ENCODE measurements around the gene KIAA0753. TPM values are rescaled to one million over a fixed set of nuclear protein-coding genes. Genes with fewer than 3 reads are reported as not detected.

The KIAA0753 gene
- total RNA-seq, 2 donors from 2014 or later = 37.2 to 50.1 TPM

DNA sequence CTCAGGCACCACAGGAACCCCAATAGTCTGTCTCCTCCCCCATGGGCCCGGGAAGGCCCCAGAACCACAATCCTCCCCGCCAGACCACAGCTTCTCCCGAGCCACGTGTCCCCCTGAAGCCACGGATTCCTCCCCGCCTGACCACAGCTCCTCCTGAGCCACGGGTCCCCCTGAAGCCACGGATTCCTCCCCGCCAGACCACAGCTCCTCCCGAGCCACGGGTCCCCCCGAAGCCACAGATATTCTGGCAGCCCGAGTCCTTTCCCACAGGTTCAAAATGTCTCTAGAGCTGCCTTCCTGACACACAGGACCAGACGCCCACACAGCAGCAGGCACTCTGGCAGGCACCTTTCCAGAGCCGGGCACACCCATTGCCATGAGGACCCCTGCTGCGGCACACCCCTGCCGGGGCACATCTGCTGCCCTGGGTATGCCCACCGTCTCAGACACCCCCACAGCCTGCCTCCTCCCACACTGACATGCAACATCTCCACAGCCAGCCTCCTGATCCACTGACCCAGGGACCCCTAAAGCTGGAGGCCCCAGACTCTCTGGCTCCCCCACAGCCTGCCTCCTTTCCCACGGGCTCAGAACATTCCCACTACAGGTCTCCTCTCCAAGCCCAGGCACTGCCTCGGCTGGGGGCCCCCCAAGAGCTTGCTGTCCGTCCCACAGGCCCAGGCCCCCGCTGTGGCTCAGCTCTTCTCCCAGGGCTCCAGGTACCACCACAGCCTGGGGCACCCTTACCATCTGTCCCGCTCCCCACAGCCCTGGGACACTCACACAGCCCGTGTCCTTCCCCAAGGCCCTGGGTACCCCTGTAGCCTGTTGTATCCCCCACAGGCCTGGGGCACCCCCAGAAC lies 2.2 kb downstream of the KIAA0753 start:
- Histone ChIP-seq H3K4me1 (ENCODE audit: control insufficient read depth, insufficient read depth, low read length) (peaks cover 8% of the 10 kb centered on the region), H3K36me3 (ENCODE audit: control insufficient read depth, insufficient read depth, low read length) (peaks cover 32% of the 10 kb centered on the region), H3K9ac (ENCODE audit: extremely low read depth, low read length, poor library complexity, severe bottlenecking) (no peak overlapping the region), H3K27ac (ENCODE audit: low read depth, low read length) (no peak overlapping the region), H3K27me3 (ENCODE audit: control insufficient read depth, insufficient read depth, low read length, poor library complexity, severe bottlenecking) (no peaks in the 10 kb centered on the region), H3K9me3 (ENCODE audit: control insufficient read depth, low read length) (peaks cover 6% of the 10 kb centered on the region), H3K4me3 (ENCODE audit: low read length) (no peak overlapping the region)
- Mint-ChIP-seq H3K27me3 (ENCODE audit: insufficient read depth) (no peaks in the 10 kb centered on the region), H3K4me3 (peak overlapping the region; percentile 89), H3K36me3 (ENCODE audit: low read depth) (peaks cover 24% of the 10 kb centered on the region), H3K4me1 (peaks cover 12% of the 10 kb centered on the region), H3K9me3 (peaks cover 6% of the 10 kb centered on the region), H3K27ac (no peak overlapping the region)
- WGBS, 2 experiments (ENCODE audit: insufficient coverage in 1 of 2, insufficient read length in 1 of 2) = 88 to 96% methylated on average over 11 to 24 of the region's 24 CpGs
- no peak for DNase-seq
- TF ChIP-seq, protein P1, sequence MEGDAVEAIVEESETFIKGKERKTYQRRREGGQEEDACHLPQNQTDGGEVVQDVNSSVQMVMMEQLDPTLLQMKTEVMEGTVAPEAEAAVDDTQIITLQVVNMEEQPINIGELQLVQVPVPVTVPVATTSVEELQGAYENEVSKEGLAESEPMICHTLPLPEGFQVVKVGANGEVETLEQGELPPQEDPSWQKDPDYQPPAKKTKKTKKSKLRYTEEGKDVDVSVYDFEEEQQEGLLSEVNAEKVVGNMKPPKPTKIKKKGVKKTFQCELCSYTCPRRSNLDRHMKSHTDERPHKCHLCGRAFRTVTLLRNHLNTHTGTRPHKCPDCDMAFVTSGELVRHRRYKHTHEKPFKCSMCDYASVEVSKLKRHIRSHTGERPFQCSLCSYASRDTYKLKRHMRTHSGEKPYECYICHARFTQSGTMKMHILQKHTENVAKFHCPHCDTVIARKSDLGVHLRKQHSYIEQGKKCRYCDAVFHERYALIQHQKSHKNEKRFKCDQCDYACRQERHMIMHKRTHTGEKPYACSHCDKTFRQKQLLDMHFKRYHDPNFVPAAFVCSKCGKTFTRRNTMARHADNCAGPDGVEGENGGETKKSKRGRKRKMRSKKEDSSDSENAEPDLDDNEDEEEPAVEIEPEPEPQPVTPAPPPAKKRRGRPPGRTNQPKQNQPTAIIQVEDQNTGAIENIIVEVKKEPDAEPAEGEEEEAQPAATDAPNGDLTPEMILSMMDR (conservative IDR thresholded peaks at IDR 0.05) = no peak

DNA sequence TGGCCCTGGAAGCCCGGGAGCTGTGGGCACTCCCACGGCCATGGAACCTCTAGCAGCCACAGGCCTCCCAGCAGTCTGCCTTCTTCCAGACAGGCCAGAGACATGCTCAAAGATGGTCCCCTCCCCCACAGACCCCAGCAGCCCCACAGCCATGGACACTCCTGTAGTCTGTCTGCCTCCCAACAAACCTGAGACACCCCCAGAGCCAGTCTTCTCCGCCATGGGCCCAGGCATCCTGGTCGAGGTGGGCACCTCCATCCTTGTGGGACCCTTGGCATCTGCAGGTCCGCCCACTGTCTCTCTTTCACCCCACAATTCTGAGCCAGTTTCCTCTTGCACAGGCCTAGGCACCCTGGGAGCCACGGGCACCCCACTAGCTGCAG lies 3.1 kb downstream of the KIAA0753 start:
- Histone ChIP-seq H3K36me3 (ENCODE audit: control insufficient read depth, insufficient read depth, low read length) (peaks cover 32% of the 10 kb centered on the region), H3K27me3 (ENCODE audit: control insufficient read depth, insufficient read depth, low read length, poor library complexity, severe bottlenecking) (no peaks in the 10 kb centered on the region), H3K9me3 (ENCODE audit: control insufficient read depth, low read length) (peaks cover 9% of the 10 kb centered on the region), H3K4me1 (ENCODE audit: control insufficient read depth, insufficient read depth, low read length) (peaks cover 4% of the 10 kb centered on the region), H3K4me3 (ENCODE audit: low read length) (no peak overlapping the region), H3K27ac (ENCODE audit: low read depth, low read length) (no peak overlapping the region), H3K9ac (ENCODE audit: extremely low read depth, low read length, poor library complexity, severe bottlenecking) (no peak overlapping the region)
- H3K4me1 Mint-ChIP-seq = peaks cover 10% of the 10 kb centered on the region
- no peaks in the 10 kb centered on the region for H3K27me3 Mint-ChIP-seq (ENCODE audit: insufficient read depth)
- no peak overlapping the region for H3K4me3 Mint-ChIP-seq
- no peak for DNase-seq
- peaks cover 6% of the 10 kb centered on the region for H3K9me3 Mint-ChIP-seq
- 80 to 93% methylated on average over 2 to 6 of the region's 6 CpGs for WGBS, 2 experiments (ENCODE audit: insufficient coverage in 1 of 2, insufficient read length in 1 of 2)
- no peak overlapping the region for H3K27ac Mint-ChIP-seq
- TF ChIP-seq, protein P1 (conservative IDR thresholded peaks at IDR 0.05) = no peak
- H3K36me3 Mint-ChIP-seq (ENCODE audit: low read depth) = peaks cover 25% of the 10 kb centered on the region

DNA sequence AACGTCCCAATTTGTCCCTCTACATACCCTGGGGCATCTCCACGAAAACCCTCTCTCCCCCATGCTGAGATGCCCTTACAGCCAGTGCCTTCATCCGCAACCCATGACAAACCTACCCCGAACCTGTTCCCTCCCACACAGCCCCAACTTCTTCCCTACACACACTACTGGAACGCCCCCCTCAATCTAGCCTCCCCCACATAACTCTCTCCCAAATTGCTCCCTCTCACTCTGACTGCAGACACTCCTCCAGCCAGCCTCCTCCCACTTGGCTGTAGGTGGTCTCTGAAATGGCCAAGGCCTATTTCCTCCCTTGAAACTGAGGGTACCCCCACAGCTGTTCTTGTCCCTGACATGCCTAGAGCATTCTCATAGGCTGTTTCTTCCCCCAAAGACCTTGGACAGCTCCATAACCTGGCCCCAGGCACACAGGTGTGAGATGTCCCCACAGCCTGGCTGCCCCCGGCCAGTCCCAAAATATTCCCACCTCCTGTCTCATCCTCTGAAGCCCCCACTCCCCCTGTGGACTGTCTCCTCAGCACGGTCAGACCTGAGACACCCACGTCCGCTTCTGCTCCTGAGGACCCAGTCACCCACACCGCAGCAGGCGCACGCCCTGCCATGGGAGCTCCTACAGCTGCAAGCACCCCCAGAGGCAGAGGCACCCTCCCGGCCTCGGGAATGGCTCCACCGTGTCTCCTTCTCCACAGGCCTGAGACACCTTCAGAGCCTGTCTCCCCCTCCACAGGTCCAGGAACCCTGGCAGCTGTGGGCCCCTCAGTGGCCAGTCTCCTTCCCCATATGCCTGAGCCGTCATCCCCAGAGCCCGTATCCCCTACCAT lies 3.7 kb downstream of the KIAA0753 start:
- no peak overlapping the region for H3K4me3 Mint-ChIP-seq

More for the DNA sequence above, 3.7 kb downstream of the KIAA0753 start:
- H3K27me3 Mint-ChIP-seq (ENCODE audit: insufficient read depth) = no peaks in the 10 kb centered on the region
- Histone ChIP-seq H3K4me3 (ENCODE audit: low read length) (no peak overlapping the region), H3K4me1 (ENCODE audit: control insufficient read depth, insufficient read depth, low read length) (no peaks in the 10 kb centered on the region), H3K36me3 (ENCODE audit: control insufficient read depth, insufficient read depth, low read length) (peaks cover 34% of the 10 kb centered on the region), H3K27ac (ENCODE audit: low read depth, low read length) (no peak overlapping the region), H3K9ac (ENCODE audit: extremely low read depth, low read length, poor library complexity, severe bottlenecking) (no peak overlapping the region), H3K9me3 (ENCODE audit: control insufficient read depth, low read length) (peaks cover 9% of the 10 kb centered on the region), H3K27me3 (ENCODE audit: control insufficient read depth, insufficient read depth, low read length, poor library complexity, severe bottlenecking) (no peaks in the 10 kb centered on the region)
- TF ChIP-seq, protein P1 (conservative IDR thresholded peaks at IDR 0.05) = no peak
- no peak for DNase-seq
- peaks cover 8% of the 10 kb centered on the region for H3K4me1 Mint-ChIP-seq
- peaks cover 6% of the 10 kb centered on the region for H3K9me3 Mint-ChIP-seq
- H3K27ac Mint-ChIP-seq = no peak overlapping the region
- peaks cover 29% of the 10 kb centered on the region for H3K36me3 Mint-ChIP-seq (ENCODE audit: low read depth)
- WGBS, 2 experiments (ENCODE audit: insufficient coverage in 1 of 2, insufficient read length in 1 of 2) = 90 to 92% methylated on average over 7 to 17 of the region's 17 CpGs

Measured in endodermal cell (in vitro differentiated cells).